H9 (cell line): Measurements from ENCODE around the gene ZNF764. TPM values are rescaled to one million over a fixed set of nuclear protein-coding genes. Genes with fewer than 3 reads are reported as not detected.

Source experiments
- DNase-seq: peaks from one replicate; pipeline ENCODE4 v3.0.0-alpha.2; 2017
- H2AFZ ChIP-seq: one replicate; pipeline ENCODE4 v1.6.1; 2013; ENCODE audit warnings: mild to moderate bottlenecking, low read length, control low read depth, moderate library complexity
- H2AK5ac ChIP-seq: 2 replicates; pipeline ENCODE4 v1.6.1; 2013; ENCODE audit warnings: low read length, control low read depth, mixed read lengths; ENCODE audit not compliant: insufficient read length
- H2BK120ac ChIP-seq: one replicate; pipeline ENCODE4 v1.6.1; 2013; ENCODE audit warnings: low read depth, mild to moderate bottlenecking, low read length, control low read depth, inconsistent platforms; ENCODE audit not compliant: poor library complexity, severe bottlenecking
- H2BK12ac ChIP-seq: 2 replicates; pipeline ENCODE4 v1.6.1; 2013; ENCODE audit warnings: low read length, control low read depth, mixed read lengths, low read depth; ENCODE audit not compliant: insufficient read length
- H2BK15ac ChIP-seq: 2 replicates; pipeline ENCODE4 v1.6.1; 2013; ENCODE audit warnings: low read depth, low read length, control low read depth
- H2BK20ac ChIP-seq: one replicate; pipeline ENCODE4 v1.6.1; 2013; ENCODE audit warnings: low read depth, mild to moderate bottlenecking, low read length, control low read depth, inconsistent platforms; ENCODE audit not compliant: poor library complexity, severe bottlenecking
- H2BK5ac ChIP-seq: 2 replicates; pipeline ENCODE4 v1.6.1; 2013; ENCODE audit warnings: low read length, control low read depth, mixed read lengths; ENCODE audit not compliant: insufficient read length
- H3K14ac ChIP-seq: 2 replicates; pipeline ENCODE4 v1.6.1; 2013; ENCODE audit warnings: low read length, control low read depth; ENCODE audit not compliant: insufficient read depth
- H3K18ac ChIP-seq: 2 replicates; pipeline ENCODE4 v1.6.1; 2013; ENCODE audit warnings: low read depth, mild to moderate bottlenecking, mixed read lengths, low read length, control low read depth; ENCODE audit not compliant: insufficient read length
- H3K23ac ChIP-seq: 2 replicates; pipeline ENCODE4 v1.6.1; 2013; ENCODE audit warnings: low read length, control low read depth, mixed read lengths, low read depth; ENCODE audit not compliant: insufficient read length
- H3K23me2 ChIP-seq: 2 replicates; pipeline ENCODE4 v1.6.1; 2013; ENCODE audit warnings: low read depth, mild to moderate bottlenecking, mixed read lengths, low read length, control low read depth; ENCODE audit not compliant: insufficient read length, poor library complexity, severe bottlenecking
- H3K27ac ChIP-seq: 2 replicates; pipeline ENCODE4 v1.5.1; 2013; ENCODE audit warnings: low read length, control low read depth, mixed read lengths, low read depth; ENCODE audit not compliant: insufficient read length
- H3K27me3 ChIP-seq: 2 replicates; pipeline ENCODE4 v1.6.1; 2013; ENCODE audit warnings: low read length, control low read depth, inconsistent platforms; ENCODE audit not compliant: insufficient read depth
- H3K4ac ChIP-seq: 2 replicates; pipeline ENCODE4 v1.6.1; 2013; ENCODE audit warnings: low read depth, mild to moderate bottlenecking, control low read depth, inconsistent platforms, low read length, moderate library complexity
- H3K4me1 ChIP-seq: 2 replicates; pipeline ENCODE4 v1.6.1; 2013; ENCODE audit warnings: low read length, control low read depth, inconsistent platforms; ENCODE audit not compliant: insufficient read depth
- H3K4me2 ChIP-seq: 2 replicates; pipeline ENCODE4 v1.6.1; 2013; ENCODE audit warnings: low read length, control low read depth, mixed read lengths; ENCODE audit not compliant: insufficient read length, insufficient read depth
- H3K56ac ChIP-seq: 2 replicates; pipeline ENCODE4 v1.6.1; 2013; ENCODE audit warnings: low read depth, mild to moderate bottlenecking, mixed read lengths, low read length, control low read depth; ENCODE audit not compliant: insufficient read length
- H3K79me1 ChIP-seq: 2 replicates; pipeline ENCODE4 v1.6.1; 2013; ENCODE audit warnings: low read depth, mild to moderate bottlenecking, moderate library complexity, low read length, control low read depth, inconsistent platforms; ENCODE audit not compliant: insufficient read depth, poor library complexity, severe bottlenecking
- H3K79me2 ChIP-seq: 2 replicates; pipeline ENCODE4 v1.6.1; 2013; ENCODE audit warnings: low read length, control low read depth, inconsistent platforms; ENCODE audit not compliant: insufficient read depth
- H3K9ac ChIP-seq: 2 replicates; pipeline ENCODE4 v1.6.1; 2013; ENCODE audit warnings: low read length, control low read depth, mixed read lengths; ENCODE audit not compliant: insufficient read length; ENCODE audit errors: extremely low read depth
- H3K9me3 ChIP-seq: one replicate; pipeline ENCODE4 v1.6.1; 2013; ENCODE audit warnings: low read depth, low read length, inconsistent platforms; ENCODE audit not compliant: control insufficient read depth
- H3T11ph ChIP-seq: one replicate; pipeline ENCODE4 v1.6.1; 2013; ENCODE audit warnings: mild to moderate bottlenecking, low read length, control low read depth, inconsistent platforms
- H4K20me1 ChIP-seq: one replicate; pipeline ENCODE4 v1.6.1; 2013; ENCODE audit not compliant: control insufficient read depth, insufficient read length, insufficient read depth
- H4K5ac ChIP-seq: 2 replicates; pipeline ENCODE4 v1.6.1; 2013; ENCODE audit warnings: low read depth, mild to moderate bottlenecking, mixed read lengths, low read length, control low read depth; ENCODE audit not compliant: insufficient read length
- H4K8ac ChIP-seq: replicated peaks from 2 replicates; pipeline ENCODE4 v1.6.1; 2013; ENCODE audit warnings: low read length, control low read depth, mixed read lengths, low read depth; ENCODE audit not compliant: insufficient read length
- H4K91ac ChIP-seq: 2 replicates; pipeline ENCODE4 v1.6.1; 2013; ENCODE audit warnings: low read depth, mild to moderate bottlenecking, moderate library complexity, mixed read lengths, low read length, control low read depth; ENCODE audit not compliant: insufficient read length
- H3K27ac Mint-ChIP-seq, 3 experiments: 2 replicates in 2 of 3; 3 replicates in 1 of 3; pipeline ENCODE4 v1.8.0; 2020 to 2021; ENCODE audit warnings: mixed read lengths in 3 of 3, mild to moderate bottlenecking in 1 of 3, moderate library complexity in 1 of 3
- H3K27me3 Mint-ChIP-seq: 2 replicates; pipeline ENCODE4 v1.8.0; 2021; ENCODE audit warnings: low read depth, mild to moderate bottlenecking, moderate library complexity, mixed read lengths
- H3K36me3 Mint-ChIP-seq, 3 experiments: 2 replicates in 2 of 3; 3 replicates in 1 of 3; pipeline ENCODE4 v1.8.0; 2020 to 2021; ENCODE audit warnings: low read depth in 3 of 3, mixed read lengths in 3 of 3; ENCODE audit not compliant: insufficient read depth in 1 of 3
- H3K4me1 Mint-ChIP-seq, 2 experiments: 2 replicates each; pipeline ENCODE4 v1.8.0; 2020; ENCODE audit warnings: mixed read lengths in 2 of 2
- H3K4me3 Mint-ChIP-seq, 2 experiments: 2 replicates in 1 of 2; 3 replicates in 1 of 2; pipeline ENCODE4 v1.8.0; 2020 to 2021; ENCODE audit warnings: mild to moderate bottlenecking in 2 of 2, mixed read lengths in 2 of 2, moderate library complexity in 1 of 2
- H3K9me3 Mint-ChIP-seq, 2 experiments: 2 replicates in 1 of 2; 3 replicates in 1 of 2; pipeline ENCODE4 v1.8.0; 2020; ENCODE audit warnings: mild to moderate bottlenecking in 2 of 2, mixed read lengths in 2 of 2, moderate library complexity in 1 of 2
- CTCF ChIP-seq: fragments of 200-600 bp; sonication (generic); conservative IDR thresholded peaks from 3 replicates; pipeline ENCODE4 v1.8.0; 2021; ENCODE audit warnings: antibody characterized with exemption, mild to moderate bottlenecking
- WGBS: extraction: QIAGEN DNeasy Blood & Tissue Kit; methylation state at CpG from one replicate; pipeline ENCODE4 v1.1.7; 2013; ENCODE audit warnings: missing lambda C conversion rate, low lambda C conversion rate, mixed read lengths; ENCODE audit not compliant: insufficient read length; ENCODE audit errors: extremely low coverage; 5-methylcytosine and 5-hydroxymethylcytosine counted together
- total RNA-seq: library from RNA; stranded (reverse); gene quantifications from 2 replicates; pipeline ENCODE4 v1.2.1, GENCODE V29; 2021

ZNF764 gene
- total RNA-seq, 1 experiment from 2014 or later = 11.4 TPM

DNA sequence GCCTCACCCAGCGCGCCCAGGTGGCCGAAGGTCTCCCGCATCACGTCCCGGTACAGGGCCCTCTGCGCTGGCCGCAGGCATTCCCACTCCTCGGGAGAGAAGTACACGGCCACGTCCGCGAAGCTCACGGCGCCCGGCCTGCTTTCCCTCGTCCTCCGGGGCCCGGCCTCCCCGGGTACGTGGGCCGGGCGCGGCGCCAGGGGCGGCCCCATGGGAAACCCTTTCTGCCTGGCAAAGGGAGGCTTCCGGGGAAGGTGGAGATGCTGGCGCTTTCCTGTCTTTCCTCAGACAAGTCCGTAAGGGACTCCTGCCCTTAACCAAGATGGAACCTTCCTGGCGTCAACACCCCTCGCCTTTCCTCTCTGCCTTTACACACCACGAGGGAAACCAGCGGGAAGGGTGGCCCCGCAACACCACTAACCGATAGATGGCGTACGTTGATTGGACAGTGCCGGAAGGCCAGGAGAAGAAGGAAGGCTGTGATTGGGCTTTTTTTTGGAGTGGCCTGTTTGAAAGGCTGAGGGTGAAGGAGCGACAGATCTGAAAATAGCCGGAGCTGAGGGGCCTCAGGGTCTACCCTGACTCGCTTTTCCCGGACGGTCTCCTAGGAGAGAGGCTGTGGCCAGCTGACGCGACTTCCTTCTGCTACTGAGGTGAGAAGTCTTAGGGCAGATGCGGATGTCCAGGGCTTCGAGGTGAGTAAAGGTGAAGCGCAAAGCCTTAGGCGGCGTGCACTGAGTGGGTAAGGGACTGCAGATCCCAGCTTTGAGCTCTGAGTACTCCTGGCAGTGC, 27.4 kb upstream of the ZNF764 start, which contains the start of gene ZNF785:
ZNF785 (minus strand) TSS at position 298 of the 792 bp plus-strand sequence; CDS start at position 212, 86 bp downstream.
- no peak within 1 kb of the TSS for H2BK20ac ChIP-seq
- H2BK5ac ChIP-seq = no peak within 1 kb of the TSS
- no peak within 1 kb of the TSS for H4K91ac ChIP-seq
- H3K9me3 Mint-ChIP-seq = no peaks in the 10 kb centered on the region
- no peak within 1 kb of the TSS for H3K27ac ChIP-seq
- H3K9ac ChIP-seq = peak within 1 kb of the TSS; percentile 74
- peaks cover 7 to 10% of the 10 kb centered on the region in 2 experiments for H3K4me1 Mint-ChIP-seq
- peak within 1 kb of the TSS; percentile 72 to 83 for H3K4me3 Mint-ChIP-seq
- no peak; the same call in 2 of the 3 replicates for TF ChIP-seq CTCF
- H4K20me1 ChIP-seq = no peaks in the 10 kb centered on the region
- no peak within 1 kb of the TSS for H3K23ac ChIP-seq
- no peaks in the 10 kb centered on the region for H3K27me3 ChIP-seq
- H3K4ac ChIP-seq = peak within 1 kb of the TSS; percentile 51; the same call in 1 of the 2 replicates
- no peak within 1 kb of the TSS for H2BK12ac ChIP-seq
- no peak within 1 kb of the TSS for H3T11ph ChIP-seq
- H3K9me3 ChIP-seq = no peaks in the 10 kb centered on the region
- peak within 1 kb of the TSS; percentile 65 for H3K18ac ChIP-seq
- no peak within 1 kb of the TSS for H4K8ac ChIP-seq
- no peak within 1 kb of the TSS for H4K5ac ChIP-seq
- DNase-seq = peak; percentile 99
- H2BK15ac ChIP-seq = no peak within 1 kb of the TSS
- H3K14ac ChIP-seq = peak within 1 kb of the TSS; percentile 90
- H3K4me2 ChIP-seq = peak within 1 kb of the TSS; percentile 78
- H3K27me3 Mint-ChIP-seq = no peaks in the 10 kb centered on the region
- peaks cover 7% of the 10 kb centered on the region for H3K23me2 ChIP-seq
- H3K36me3 Mint-ChIP-seq = peaks cover 16 to 51% (median 40%) of the 10 kb centered on the region in 3 experiments; a peak in 6 of 7 replicates
- no peak within 1 kb of the TSS for H2AK5ac ChIP-seq
- no peaks in the 10 kb centered on the region; the same call in 1 of the 2 replicates for H3K4me1 ChIP-seq
- H2BK120ac ChIP-seq = peak within 1 kb of the TSS; percentile 56
- H3K79me1 ChIP-seq = no peaks in the 10 kb centered on the region
- H2AFZ ChIP-seq = no peak within 1 kb of the TSS
- peak within 1 kb of the TSS; percentile 51 to 87 (median 77); a peak in 6 of 7 replicates for H3K27ac Mint-ChIP-seq
- no peaks in the 10 kb centered on the region for H3K79me2 ChIP-seq
- no peak within 1 kb of the TSS for H3K56ac ChIP-seq
- WGBS = no CpG with 5 or more reads among the region's 50 CpGs
